HEK293 (cell line): ENCODE measurements around the gene EFHD1.
A peak's percentile ranks its signal among the peaks of the same experiment; 100 is the strongest.

Experiments
- CTCF ChIA-PET: fragments of 350-600 bp; formaldehyde crosslinking; extraction: SDS; loops from one replicate; lab custom pipeline; 2021; ENCODE audit warnings: antibody characterized with exemption; lab: Yijun Ruan, JAX
- POLR2A ChIA-PET: fragments of 300-600 bp; formaldehyde crosslinking; extraction: SDS; loops from one replicate; lab custom pipeline; 2020; ENCODE audit warnings: antibody characterized with exemption, inconsistent platforms; lab: Yijun Ruan, JAX
- H3K27ac ChIP-seq: fragments of 200-500 bp; sonication (Bioruptor generic); 2 replicates; pipeline ENCODE4 v1.5.1; 2014; ENCODE audit warnings: low read depth, low read length, control low read depth, inconsistent platforms; ENCODE audit errors: extremely low read depth
- H3K36me3 ChIP-seq, 2 experiments: fragments of 200-500 bp in 1 of 2; sonication (Bioruptor generic) in 1 of 2; 1 replicate in 1 of 2; 2 replicates in 1 of 2; pipeline ENCODE4 v1.5.1; 2014 to 2017; ENCODE audit warnings: inconsistent platforms in 2 of 2, low read length in 2 of 2; ENCODE audit not compliant: control insufficient read depth in 2 of 2, insufficient read depth in 1 of 2
- H3K4me1 ChIP-seq: fragments of 200-500 bp; sonication (Bioruptor generic); 2 replicates; pipeline ENCODE4 v1.5.1; 2014; ENCODE audit warnings: mild to moderate bottlenecking, low read length, inconsistent platforms; ENCODE audit not compliant: control insufficient read depth, insufficient read depth
- H3K4me3 ChIP-seq: 2 replicates; pipeline ENCODE4 v1.5.1; 2011; ENCODE audit warnings: low read depth, mild to moderate bottlenecking, control low read depth, low read length, moderate library complexity
- H3K9me3 ChIP-seq: fragments of 200-500 bp; sonication (Bioruptor generic); 2 replicates; pipeline ENCODE4 v1.5.1; 2014; ENCODE audit warnings: low read depth, low read length, inconsistent platforms; ENCODE audit not compliant: control insufficient read depth, insufficient read depth
- BCL11A ChIP-seq: fragments of 450-650 bp; formaldehyde crosslinking; IDR thresholded peaks from 2 replicates; pipeline ENCODE4 v1.5.1; 2016; ENCODE audit warnings: low read depth, missing biosample characterization, missing genetic modification characterization
- GLI2 ChIP-seq: fragments of 450-650 bp; formaldehyde crosslinking; IDR thresholded peaks from 2 replicates; pipeline ENCODE4; 2017; ENCODE audit warnings: missing biosample characterization, missing genetic modification characterization, low read depth, borderline replicate concordance
- GLIS1 ChIP-seq: fragments of 450-650 bp; formaldehyde crosslinking; IDR thresholded peaks from 2 replicates; pipeline ENCODE4 v1.5.1; 2016; ENCODE audit warnings: missing biosample characterization, missing genetic modification characterization
- GLIS2 ChIP-seq: fragments of 450-650 bp; formaldehyde crosslinking; IDR thresholded peaks from 2 replicates; pipeline ENCODE4 v1.5.1; 2016; ENCODE audit warnings: missing biosample characterization, missing genetic modification characterization
- IKZF3 ChIP-seq: fragments of 450-650 bp; IDR thresholded peaks from 2 replicates; pipeline ENCODE4 v1.5.0; 2018; ENCODE audit warnings: missing biosample characterization, mild to moderate bottlenecking, missing genetic modification characterization, moderate library complexity
- KLF8 ChIP-seq: fragments of 450-650 bp; formaldehyde crosslinking; IDR thresholded peaks from 2 replicates; pipeline ENCODE4 v1.5.1; 2016; ENCODE audit warnings: missing biosample characterization, missing genetic modification characterization
- KLF9 ChIP-seq: fragments of 450-650 bp; formaldehyde crosslinking; IDR thresholded peaks from 2 replicates; pipeline ENCODE4 v1.5.1; 2016; ENCODE audit warnings: missing biosample characterization, missing genetic modification characterization, low read depth
- MEIS1 ChIP-seq: sonication (generic); formaldehyde crosslinking; IDR thresholded peaks from 2 replicates; pipeline ENCODE4 v1.8.1; 2022; ENCODE audit warnings: missing genetic modification reagents, mild to moderate bottlenecking, borderline replicate concordance
- OSR2 ChIP-seq: fragments of 450-650 bp; formaldehyde crosslinking; IDR thresholded peaks from 2 replicates; pipeline ENCODE4 v1.5.1; 2016; ENCODE audit warnings: missing biosample characterization, missing genetic modification characterization
- PRDM1 ChIP-seq: fragments of 450-650 bp; formaldehyde crosslinking; IDR thresholded peaks from 2 replicates; pipeline ENCODE4; 2016; ENCODE audit warnings: missing biosample characterization, missing genetic modification characterization
- ZBTB10 ChIP-seq: fragments of 450-650 bp; formaldehyde crosslinking; IDR thresholded peaks from 2 replicates; pipeline ENCODE4 v1.5.1; 2016; ENCODE audit warnings: missing biosample characterization, missing genetic modification characterization
- ZBTB48 ChIP-seq: fragments of 450-650 bp; formaldehyde crosslinking; IDR thresholded peaks from 2 replicates; pipeline ENCODE4 v1.5.1; 2016; ENCODE audit warnings: missing biosample characterization, missing genetic modification characterization
- ZIC2 ChIP-seq: fragments of 450-650 bp; formaldehyde crosslinking; IDR thresholded peaks from 2 replicates; pipeline ENCODE4 v1.5.1; 2016; ENCODE audit warnings: missing biosample characterization, missing genetic modification characterization
- ZNF174 ChIP-seq: fragments of 450-650 bp; formaldehyde crosslinking; IDR thresholded peaks from 2 replicates; pipeline ENCODE4 v1.5.0; 2017; ENCODE audit warnings: missing biosample characterization, mild to moderate bottlenecking, missing genetic modification characterization
- ZNF239 ChIP-seq: fragments of 450-650 bp; formaldehyde crosslinking; IDR thresholded peaks from 2 replicates; pipeline ENCODE4 v1.5.1; 2016; ENCODE audit warnings: missing biosample characterization, missing genetic modification characterization
- ZNF394 ChIP-seq: fragments of 450-650 bp; formaldehyde crosslinking; IDR thresholded peaks from 2 replicates; pipeline ENCODE4 v1.5.1; 2016; ENCODE audit warnings: missing biosample characterization, missing genetic modification characterization, mild to moderate bottlenecking, moderate library complexity, borderline replicate concordance
- ZNF433 ChIP-seq: fragments of 450-650 bp; formaldehyde crosslinking; IDR thresholded peaks from 2 replicates; pipeline ENCODE4 v1.5.1; 2016; ENCODE audit warnings: missing biosample characterization, missing genetic modification characterization, low read depth
- ZNF549 ChIP-seq: fragments of 450-650 bp; IDR thresholded peaks from 2 replicates; pipeline ENCODE4 v1.5.1; 2018; ENCODE audit warnings: missing biosample characterization, missing genetic modification characterization, mild to moderate bottlenecking, inconsistent platforms, moderate library complexity
- ZNF596 ChIP-seq: fragments of 450-650 bp; IDR thresholded peaks from 2 replicates; pipeline ENCODE4 v1.5.0; 2018; ENCODE audit warnings: missing biosample characterization, mild to moderate bottlenecking, missing genetic modification characterization, moderate library complexity
- ZNF610 ChIP-seq: fragments of 450-650 bp; formaldehyde crosslinking; IDR thresholded peaks from 2 replicates; pipeline ENCODE4 v1.5.1; 2016; ENCODE audit warnings: missing biosample characterization, missing genetic modification characterization, borderline replicate concordance
- ZNF621 ChIP-seq: fragments of 450-650 bp; formaldehyde crosslinking; IDR thresholded peaks from 2 replicates; pipeline ENCODE4 v1.5.1; 2017; ENCODE audit warnings: missing biosample characterization, missing genetic modification characterization
- ZNF707 ChIP-seq: fragments of 450-650 bp; formaldehyde crosslinking; IDR thresholded peaks from 2 replicates; pipeline ENCODE4 v1.5.1; 2016; ENCODE audit warnings: missing biosample characterization, missing genetic modification characterization
- ZSCAN18 ChIP-seq: fragments of 450-650 bp; formaldehyde crosslinking; IDR thresholded peaks from 2 replicates; pipeline ENCODE4 v1.5.1; 2016; ENCODE audit warnings: missing biosample characterization, missing genetic modification characterization

EFHD1 gene

GRCh38 chr2:232621186-232621585, 12.2 kb upstream of the EFHD1 start:
- Histone ChIP-seq H3K9me3 (no peaks in the 10 kb centered on the region), H3K27ac (no peak overlapping the region), H3K4me3 (no peak overlapping the region), H3K36me3 (no peaks in the 10 kb centered on the region), H3K4me1 (0 out of 2 replicates have a peak, but pooled peaks cover 3% of the 10 kb centered on the region)
- TF ChIP-seq ZNF433 (tag by site-specific recombination) (no peak), ZSCAN18 (no peak), ZNF549 (tag by site-specific recombination) (no peak)
- ChIA-PET CTCF (interaction anchor here (1.5 to 2.3 kb wide), 2 partner anchors 9 to 10 kb away, joined by 8 to 9 read pairs; no protein-coding TSS in a partner anchor), POLR2A (no interaction called here)

GRCh38 chr2:232622563-232622962, 10.8 kb upstream of the EFHD1 start:
- no peaks in the 10 kb centered on the region for H3K9me3 ChIP-seq
- CTCF ChIA-PET, result interaction anchor here (1.0 kb wide), 1 partner anchor 10 kb away, joined by 4 read pairs; no protein-coding TSS in a partner anchor
- TF ChIP-seq ZNF394 (tag by site-specific recombination), result no peak
- no peak for TF ChIP-seq KLF9
- TF ChIP-seq ZNF621 (tag by site-specific recombination), result no peak
- no peak for TF ChIP-seq ZNF596 (tag by site-specific recombination)
- TF ChIP-seq, all 188 proteins: peak for 0
- POLR2A ChIA-PET, result no interaction called here
- H3K4me1 ChIP-seq, result 0 out of 2 replicates have a peak, but pooled peaks cover 3% of the 10 kb centered on the region
- no peaks in the 10 kb centered on the region for H3K36me3 ChIP-seq
- no peak overlapping the region for H3K27ac ChIP-seq
- no peak overlapping the region for H3K4me3 ChIP-seq

- Histone ChIP-seq H3K27ac (no peak overlapping the region), H3K4me3 (no peak overlapping the region), H3K36me3 (no peaks in the 10 kb centered on the region), H3K4me1 (0 out of 2 replicates have a peak, but pooled peaks cover 3% of the 10 kb centered on the region), H3K9me3 (no peaks in the 10 kb centered on the region)
- TF ChIP-seq GLIS1 (tag by site-specific recombination) (peak; percentile 76), ZBTB48 (tag by site-specific recombination) (0 out of 2 replicates have a peak, but pooled peaks have one; percentile 26), PRDM1 (tag by site-specific recombination) (peak; percentile 27; the same call in 1 of the 2 replicates), ZNF707 (no peak), ZIC2 (tag by site-specific recombination) (peak; percentile 69)
- ChIA-PET POLR2A (interaction anchor here (0.7 to 0.9 kb wide), 2 partner anchors 9 to 128 kb away, joined by 3 to 8 read pairs; partner anchors contain the start of gene EFHD1), CTCF (interaction anchor here (0.8 to 1.9 kb wide), 3 partner anchors 9 to 19 kb away, joined by 4 to 26 read pairs (median 4); partner anchors contain the start of gene EFHD1)
Measured at GRCh38 chr2:232623768-232624765, 9.3 kb upstream of the EFHD1 start.

GRCh38 chr2:232626584-232626983, 6.8 kb upstream of the EFHD1 start:
- no peaks in the 10 kb centered on the region for H3K36me3 ChIP-seq
- ChIA-PET CTCF (interaction anchor here (0.6 to 1.4 kb wide), 4 partner anchors 8 to 17 kb away, joined by 3 to 7 read pairs (median 4); no protein-coding TSS in a partner anchor), POLR2A (no interaction called here)
- H3K27ac ChIP-seq, result no peak overlapping the region
- H3K9me3 ChIP-seq, result no peaks in the 10 kb centered on the region
- no peak overlapping the region for H3K4me3 ChIP-seq
- 0 out of 2 replicates have a peak, but pooled peaks cover 3% of the 10 kb centered on the region for H3K4me1 ChIP-seq
- TF ChIP-seq ZNF174 (no peak), IKZF3 (tag by site-specific recombination) (no peak), OSR2 (tag by site-specific recombination) (no peak), ZNF610 (tag by site-specific recombination) (no peak), KLF8 (tag by site-specific recombination) (no peak), ZBTB10 (no peak), GLIS2 (tag by site-specific recombination) (no peak), GLI2 (tag by site-specific recombination) (no peak), ZNF239 (tag by site-specific recombination) (no peak), MEIS1 (CRISPR knock-in tag) (no peak), BCL11A (tag by site-specific recombination) (no peak)
